ENCODE measurements around the gene SMIM24.
"Not testable (repeated sequence)": the region's sequence is repeated elsewhere in the genome, so short reads cannot be mapped to it uniquely, and the experiment has no call there.

The SMIM24 gene

GRCh38 chr19:3513229-3514140 lies 33.2 kb upstream of the SMIM24 start:
- DNase-seq, result no peak

GRCh38 chr19:3512562-3513228 lies 32.4 kb upstream of the SMIM24 start:
- DNase-seq, result no peak

GRCh38 chr19:3511506-3512251 lies 31.4 kb upstream of the SMIM24 start:
- no peak for DNase-seq

DNA sequence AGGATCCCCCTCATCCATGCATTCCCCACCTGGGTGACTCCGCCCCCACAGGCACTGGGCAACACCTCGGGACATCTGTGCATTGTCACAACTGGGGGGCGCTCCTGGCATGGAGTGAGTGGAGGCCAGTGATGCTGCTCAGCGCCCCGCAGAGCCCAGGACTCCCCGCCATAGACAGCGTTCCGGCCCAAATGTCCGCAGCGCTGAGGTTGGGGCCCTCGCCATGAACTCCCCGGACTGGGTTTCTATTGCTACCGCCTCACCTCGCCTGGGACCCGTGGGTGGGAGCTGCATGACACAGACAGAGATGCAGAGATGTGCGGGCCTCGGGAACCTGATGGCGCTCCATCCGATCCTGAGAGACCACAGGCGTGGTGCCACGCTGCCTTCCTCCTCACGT lies 30.4 kb upstream of the SMIM24 start:
- DNase-seq, result no peak

DNA sequence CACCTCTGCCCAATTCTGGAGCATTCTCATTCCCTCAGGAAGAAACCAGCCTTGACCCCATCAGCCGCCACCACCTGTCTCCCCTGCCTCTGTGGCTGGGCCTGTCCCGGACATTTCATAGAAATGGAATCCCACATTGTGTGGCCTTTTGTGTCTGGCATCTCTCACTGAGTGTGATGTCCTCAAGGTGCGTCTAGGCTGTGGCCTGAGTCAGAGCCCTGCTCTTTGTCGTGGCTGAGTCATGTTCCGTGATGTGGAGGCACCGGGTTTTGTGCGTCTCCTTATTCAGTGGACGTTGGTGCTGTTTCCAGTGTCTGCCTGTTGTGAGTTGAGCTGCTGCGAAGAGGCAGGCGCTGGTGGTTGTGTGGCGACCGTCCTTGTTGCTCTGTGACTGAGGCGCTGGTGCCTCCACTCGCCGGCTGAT lies 29.3 kb upstream of the SMIM24 start:
- DNase-seq, result no peak

GRCh38 chr19:3508771-3509535 lies 28.6 kb upstream of the SMIM24 start:
- no peak for DNase-seq

GRCh38 chr19:3508121-3508661 lies 27.9 kb upstream of the SMIM24 start:
- not testable (repeated sequence) for DNase-seq

- no peak for DNase-seq
Measured at GRCh38 chr19:3507371-3508120, 27.2 kb upstream of the SMIM24 start.

DNA sequence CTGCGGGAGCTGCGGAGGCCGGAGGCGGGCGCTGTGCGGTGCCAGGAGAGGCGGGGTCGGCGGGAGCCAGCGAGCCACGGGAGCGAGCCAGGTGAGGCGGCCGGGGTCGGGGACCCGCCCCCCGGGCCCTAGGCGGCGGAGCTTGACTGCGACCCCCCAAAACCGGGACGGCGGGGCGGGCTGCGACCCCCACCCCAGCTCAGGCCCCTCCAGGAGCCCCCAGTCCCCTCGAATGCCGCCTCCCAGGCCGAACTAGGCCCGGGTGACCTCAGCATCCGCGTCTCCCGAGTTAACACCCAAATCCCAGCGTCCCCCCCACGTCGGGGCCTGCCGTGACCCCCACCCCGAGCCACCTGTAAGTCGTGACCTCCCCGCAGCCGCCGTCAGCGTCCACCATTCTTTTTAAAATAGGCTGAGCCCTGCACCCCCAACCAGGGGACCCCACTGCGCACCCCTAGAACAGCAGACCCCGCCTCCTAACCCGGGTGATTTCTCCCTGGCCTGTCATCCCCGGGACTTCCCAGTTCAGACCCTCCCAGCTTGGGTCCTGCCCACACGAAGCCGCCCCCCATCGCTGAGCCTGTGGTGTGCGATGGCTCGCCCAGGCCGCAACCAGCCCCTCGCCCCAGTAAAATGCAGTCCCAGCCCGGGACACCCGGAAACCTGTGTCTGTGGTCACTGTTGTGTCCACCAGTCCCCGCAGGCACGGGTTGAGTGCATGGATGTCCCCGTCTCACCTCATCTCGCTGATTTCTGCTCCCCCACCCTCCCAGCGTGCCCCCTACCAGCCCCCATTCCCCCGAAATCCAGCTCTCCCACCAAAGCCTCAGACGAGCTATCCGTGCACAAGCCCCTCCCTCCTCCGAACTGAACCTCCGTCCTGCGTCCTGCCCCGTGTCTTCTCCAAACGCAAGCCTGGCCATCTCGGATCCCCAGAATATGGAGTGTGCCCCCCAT lies 26.3 kb upstream of the SMIM24 start:
- DNase-seq, result no peak

DNA sequence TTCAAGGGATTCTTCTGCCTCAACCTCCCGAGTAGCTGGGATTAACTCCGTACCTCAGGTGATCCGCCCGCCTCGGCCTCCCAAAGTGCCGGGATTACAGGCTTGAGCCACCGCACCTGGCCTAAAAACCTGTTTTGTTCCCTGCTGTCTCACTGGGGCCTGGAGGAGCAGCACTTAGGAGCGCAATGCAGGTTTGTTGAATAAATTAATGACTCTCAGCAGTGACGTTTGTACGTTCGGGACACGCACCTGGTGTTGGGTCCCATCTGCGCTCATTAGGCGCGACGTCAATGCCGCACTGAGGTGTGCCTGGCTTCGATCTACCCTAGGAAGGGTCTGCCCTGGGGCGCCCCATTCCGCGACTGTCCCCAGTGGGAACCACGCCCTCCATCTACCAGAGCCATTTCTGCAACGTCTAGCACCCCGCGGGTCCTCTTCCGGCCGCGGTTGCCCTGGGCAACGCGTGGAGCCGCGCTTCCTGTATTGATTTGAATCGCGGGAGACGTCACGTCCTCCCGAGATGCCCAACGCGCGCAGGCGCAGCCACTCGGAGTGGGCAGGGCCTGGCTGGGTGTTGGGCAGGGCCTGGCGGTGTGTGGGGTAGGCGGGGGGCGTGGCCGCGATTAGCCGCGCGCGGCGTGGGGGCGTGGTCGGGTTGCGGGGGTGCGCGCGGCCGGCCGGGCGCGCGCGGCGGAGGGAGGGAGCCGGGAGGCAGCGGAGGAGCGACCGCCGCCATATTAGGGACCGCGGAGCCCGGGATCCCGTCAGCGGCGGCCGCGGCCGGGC lies 25.5 kb upstream of the SMIM24 start, which contains the start of gene FZR1:
Gene FZR1 (plus strand): TSS at position 714 of the 786 bp plus-strand sequence. CDS start 16,679 bp downstream, outside the sequence.
- DNase-seq, result peak; percentile 89

GRCh38 chr19:3504735-3505134 lies 24.4 kb upstream of the SMIM24 start:
- DNase-seq, result no peak

- DNase-seq, result no peak
Measured at GRCh38 chr19:3503036-3503572, 22.8 kb upstream of the SMIM24 start.

- no peak for DNase-seq
Measured at GRCh38 chr19:3501780-3502179, 21.5 kb upstream of the SMIM24 start.

DNA sequence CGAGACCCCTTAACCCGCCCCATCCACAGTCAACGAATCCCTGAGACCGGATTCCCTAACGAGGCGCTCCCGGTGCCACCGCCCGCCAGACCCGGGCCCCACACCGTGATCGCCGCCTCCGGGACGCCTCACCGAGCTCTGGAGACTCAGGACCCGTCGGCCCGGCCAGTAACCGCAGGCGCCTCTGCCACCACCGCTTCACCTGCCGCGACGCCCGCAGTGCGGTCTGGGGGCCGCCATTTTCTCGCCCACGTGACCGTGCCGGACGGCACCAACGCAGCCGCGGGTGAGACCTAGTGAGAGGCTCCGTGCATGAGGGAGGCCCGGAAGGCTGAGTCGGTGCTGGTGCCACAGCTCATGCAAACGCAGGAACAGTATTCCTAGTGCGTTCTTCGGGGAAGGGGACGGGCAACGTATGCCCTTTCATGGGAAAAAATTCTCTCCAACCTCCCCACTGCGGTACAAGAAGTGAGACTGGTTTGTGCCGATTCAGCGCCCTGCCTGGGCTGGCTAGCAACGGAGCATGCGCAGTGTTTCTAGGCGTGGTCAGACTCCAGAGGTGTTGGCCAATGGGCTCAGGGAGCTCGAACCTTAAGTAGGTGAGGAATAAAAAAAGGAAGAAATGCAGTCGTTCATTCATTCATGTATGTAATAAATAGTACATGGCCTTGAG lies 20.2 kb upstream of the SMIM24 start, which contains the start of gene DOHH:
Gene DOHH (minus strand): TSS at position 246 of the 673 bp plus-strand sequence. CDS start 3,860 bp downstream, outside the sequence.
- peak; percentile 93 for DNase-seq

DNA sequence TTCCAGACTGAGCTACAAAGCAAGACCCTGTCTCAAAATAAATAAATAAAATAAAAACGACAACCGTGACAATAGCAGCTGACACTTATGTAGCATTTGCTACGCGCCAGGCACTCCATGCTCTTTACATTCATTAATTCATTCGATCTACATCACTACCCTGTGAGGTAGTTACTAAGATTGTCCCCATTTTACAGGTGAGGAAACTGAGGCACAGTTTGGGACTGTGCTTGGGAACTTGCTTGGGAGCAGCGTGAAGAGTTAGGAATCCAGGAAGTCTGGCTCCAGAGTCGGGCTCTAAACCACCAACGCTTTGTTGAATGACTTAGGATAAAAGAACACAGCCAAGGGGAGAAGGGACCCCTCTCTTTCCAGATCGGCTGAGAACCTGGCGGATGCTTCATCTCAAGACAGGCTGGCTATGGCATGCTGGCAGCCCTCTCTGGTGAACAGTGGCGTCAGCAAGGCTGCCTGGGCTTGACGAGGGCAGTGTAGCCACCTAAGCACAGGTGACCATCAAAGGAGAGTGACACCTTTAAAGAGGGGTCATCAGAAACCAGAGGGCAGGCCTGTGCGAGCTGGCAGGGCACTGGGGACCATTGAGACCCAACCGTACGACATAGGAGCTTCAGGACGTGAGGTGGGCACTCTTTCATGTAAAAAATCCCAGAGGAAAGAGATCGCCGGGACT lies 19.6 kb upstream of the SMIM24 start:
- DNase-seq, result no peak

DNA sequence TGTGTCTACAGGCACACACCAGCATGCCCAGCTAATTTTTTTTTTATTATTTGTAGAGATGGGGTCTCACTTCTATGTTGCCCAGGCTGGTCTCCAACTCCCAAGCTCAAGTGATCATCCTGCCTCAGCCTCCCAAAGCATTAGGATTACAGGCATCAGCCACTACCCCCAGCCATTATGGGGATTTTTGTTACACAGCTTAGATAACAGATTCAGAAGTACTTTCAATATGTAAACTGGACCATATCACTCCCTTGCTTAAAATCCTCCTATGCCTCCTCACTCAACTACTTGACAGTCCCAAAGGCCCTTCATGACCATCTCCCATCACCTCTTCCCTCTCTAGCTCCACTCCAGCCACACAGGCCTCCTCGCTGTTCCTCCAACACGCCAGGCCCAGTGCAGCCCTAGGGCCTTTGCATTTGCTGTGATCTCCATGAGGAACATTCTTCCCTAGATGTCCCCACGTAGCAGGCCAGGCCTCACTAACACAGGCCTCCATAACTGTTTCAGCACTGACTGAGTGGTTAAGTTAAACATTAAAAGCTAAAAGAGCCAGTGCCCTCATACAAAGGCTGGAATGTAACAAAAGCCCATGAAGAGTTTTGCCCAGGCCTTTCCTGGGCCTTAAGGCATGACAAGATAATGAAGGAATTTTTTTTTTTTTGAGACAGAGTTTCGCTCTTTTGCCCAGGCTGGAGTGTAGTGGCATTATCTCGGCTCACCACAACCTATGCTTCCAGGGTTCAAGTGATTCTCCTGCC lies 17.6 kb upstream of the SMIM24 start:
- no peak for DNase-seq

All from NCI-H1694 (cell line).